B cell (primary cell): ENCODE data around the gene MRAP2.

ENCODE experiments used
- CTCF ChIP-seq: fragments of 200-600 bp; IDR thresholded peaks from one replicate; pipeline ENCODE4 v1.8.0; 2022; ENCODE audit warnings: antibody characterized with exemption, mild to moderate bottlenecking
- EZH2 ChIP-seq: IDR thresholded peaks from 2 replicates; pipeline ENCODE4 v1.6.1; 2012; ENCODE audit warnings: borderline replicate concordance, low read depth, mild to moderate bottlenecking, moderate library complexity, low read length; ENCODE audit not compliant: insufficient read depth, poor library complexity, severe bottlenecking

GRCh38 chr6:84089552-84089951, 56.0 kb downstream of the MRAP2 start:
- no peak for TF ChIP-seq CTCF
- TF ChIP-seq EZH2 = no peak
